Heart right ventricle (tissue), 16 donors: ENCODE measurements around the gene ADARB2. TPM values are rescaled to one million over a fixed set of nuclear protein-coding genes. Genes with fewer than 3 reads are reported as not detected.

Source experiments
- ATAC-seq, 8 donors: fragments of 200-7000 bp; cut with Tn5 transposase; one replicate each; pipeline ENCODE4 v1.9.1; 2020; ENCODE audit warnings: mild to moderate bottlenecking in 8 of 8, moderate library complexity in 8 of 8, moderate number of reproducible peaks in 1 of 8
- DNase-seq, 2 donors: peaks; one replicate each; pipeline ENCODE4 v3.0.0-alpha.2; 2020
- H3K27ac ChIP-seq, 10 donors: fragments of 200-600 bp; sonication (generic) in 2 of 10; one replicate each; pipeline versions ENCODE4 v1.5.0 to v1.8.0; 2020 to 2022; ENCODE audit warnings: mild to moderate bottlenecking in 3 of 10
- H3K27me3 ChIP-seq, 7 donors: fragments of 200-600 bp; one replicate each; pipeline ENCODE4 v1.8.0; 2021 to 2022; ENCODE audit warnings: mild to moderate bottlenecking in 2 of 7
- H3K36me3 ChIP-seq, 9 donors: fragments of 200-600 bp; sonication (generic) in 1 of 9; one replicate each; pipeline versions ENCODE4 v1.5.0 to v1.8.0; 2020 to 2022; ENCODE audit warnings: mild to moderate bottlenecking in 2 of 9
- H3K4me1 ChIP-seq, 9 donors: fragments of 200-600 bp; sonication (generic) in 1 of 9; one replicate each; pipeline versions ENCODE4 v1.5.0 to v1.8.0; 2020 to 2022; ENCODE audit warnings: mild to moderate bottlenecking in 4 of 9
- H3K4me3 ChIP-seq, 10 donors: fragments of 200-600 bp; sonication (generic) in 2 of 10; one replicate each; pipeline versions ENCODE4 v1.5.0 to v1.8.0; 2020 to 2022; ENCODE audit warnings: mild to moderate bottlenecking in 7 of 10, moderate library complexity in 2 of 10
- H3K9me3 ChIP-seq, 11 donors: fragments of 200-600 bp in 10 of 11; sonication (generic) in 2 of 11; one replicate each; pipeline versions ENCODE4 v1.5.0 to v1.8.0; 2013 to 2022; ENCODE audit warnings: mild to moderate bottlenecking in 2 of 11, control low read depth in 1 of 11, moderate library complexity in 1 of 11
- CTCF ChIP-seq, 9 donors: fragments of 200-600 bp; sonication (generic) in 2 of 9; IDR thresholded peaks; one replicate each; pipeline versions ENCODE4 v1.5.0 to v1.8.0; 2021 to 2022; ENCODE audit warnings: antibody characterized with exemption in 9 of 9, mild to moderate bottlenecking in 5 of 9, moderate library complexity in 1 of 9
- WGBS, 2 donors: extraction: QIAGEN DNeasy Blood & Tissue Kit; methylation state at CpG; one replicate each; pipeline ENCODE4 v1.1.7; 2013; ENCODE audit warnings: inconsistent platforms in 1 of 2; 5-methylcytosine and 5-hydroxymethylcytosine counted together
- intact Hi-C, 10 donors: fragments of 100-400 bp; cut with DNase I; formaldehyde crosslinking; loops; one replicate each; pipeline versions ENCODE4 v1.11.1 to v1.14.2; 2022
- polyA plus RNA-seq, 2 donors: library from polyadenylated mRNA; stranded (reverse); fragments of 200-250 nt; gene quantifications; one replicate each; pipeline ENCODE4 v1.2.3, GENCODE V29; 2013
- total RNA-seq, 10 donors: library from RNA; stranded (reverse); fragmentation: NEBNext Ultra II Directional in 3 of 10; extraction: Animal tissue kit (Norgen Biotek cat#: 25700) in 3 of 10; gene quantifications; one replicate each; pipeline versions ENCODE4 v1.2.1 to v1.2.4, GENCODE V29; 2021 to 2023
- donor health status: Arrhythmogenic right ventricular cardiomyopathy.
- donor health status: ischemic (EF 13 %, LVEDD 7.1; RV severe dilation, severe dysfunction).
- donor health status: healthy with polysubstance abuse.
- donor health status: DM: no; HTN: yes; CAD: no.
- donor health status: DM: no; HTN: no; CAD: no.
- donor health status: ischemic (EF 25% LVEDD 6.9; RV normal size, moderate dysfunction).
- donor health status: ischemic (EF 25% LVEDD 5.7; RV mildly dilated, moderate dysfunction).
- donor health status: healthy.
- donor health status: DM: yes; HTN: yes; CAD: no.
- donor health status: Ischemic cardiomyopathy.
- donor health status: ischemic (EF 35%, LVEDD 5.7; RV mildly dilated, moderate dysfunction).
- donor health status: nonischemic (EF 11% LVEDD 7.7; RV severe dilation, severe dysfunction).
- donor health status: DM: yes; HTN: yes; CAD: no.
- donor health status: PGD.
- donor health status: ischemic (EF 29% LVEDD 5.4; RV normal size, mild dysfunction).
- donor health status: nonischemic (EF 23%, LVEDD 6.1; RV moderate dilation, normal function).

Gene ADARB2
- total and polyA plus RNA-seq, 12 donors: 0.08 to 0.47 (median 0.17) TPM; not detected in 2

DNA sequence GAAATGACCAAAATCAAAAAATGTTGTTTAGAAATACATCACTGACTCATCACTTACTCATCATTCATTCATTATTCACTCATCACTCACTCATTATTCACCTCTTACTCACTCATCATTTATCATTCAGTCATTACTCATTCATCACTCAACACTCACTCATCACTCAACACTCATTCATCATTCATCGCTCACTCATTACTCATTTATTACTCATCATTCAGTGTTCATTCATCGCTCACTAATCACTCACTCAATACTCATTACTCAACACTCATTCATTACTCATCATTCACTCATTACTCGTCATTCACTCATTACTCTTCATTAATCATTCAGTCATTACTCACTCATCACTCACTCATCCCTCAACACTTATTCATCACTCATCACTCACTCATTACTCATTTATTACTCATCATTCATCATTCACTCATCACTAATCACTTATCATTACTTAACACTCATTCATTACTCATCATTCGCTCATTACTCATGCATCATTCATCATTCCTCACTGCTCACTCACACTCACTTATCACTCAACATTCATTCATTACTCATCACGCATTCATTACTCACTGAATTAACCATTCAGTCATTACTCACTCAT, 238.5 kb downstream of the ADARB2 start:
- Histone ChIP-seq H3K9me3 (peaks cover 0 to 27% (median 0%) of the 10 kb centered on the region in 11 donors), H3K4me1 (no peaks in the 10 kb centered on the region), H3K4me3 (no peak overlapping the region), H3K36me3 (no peaks in the 10 kb centered on the region), H3K27ac (no peak overlapping the region), H3K27me3 (no peaks in the 10 kb centered on the region)
- intact Hi-C loops: no loop called here
- no peak for ATAC-seq
- TF ChIP-seq CTCF (IDR thresholded peaks at IDR 0.05): no peak
- DNase-seq: no peak
- 87 to 92% methylated on average over 5 of the region's 5 CpGs for WGBS, 2 donors

DNA sequence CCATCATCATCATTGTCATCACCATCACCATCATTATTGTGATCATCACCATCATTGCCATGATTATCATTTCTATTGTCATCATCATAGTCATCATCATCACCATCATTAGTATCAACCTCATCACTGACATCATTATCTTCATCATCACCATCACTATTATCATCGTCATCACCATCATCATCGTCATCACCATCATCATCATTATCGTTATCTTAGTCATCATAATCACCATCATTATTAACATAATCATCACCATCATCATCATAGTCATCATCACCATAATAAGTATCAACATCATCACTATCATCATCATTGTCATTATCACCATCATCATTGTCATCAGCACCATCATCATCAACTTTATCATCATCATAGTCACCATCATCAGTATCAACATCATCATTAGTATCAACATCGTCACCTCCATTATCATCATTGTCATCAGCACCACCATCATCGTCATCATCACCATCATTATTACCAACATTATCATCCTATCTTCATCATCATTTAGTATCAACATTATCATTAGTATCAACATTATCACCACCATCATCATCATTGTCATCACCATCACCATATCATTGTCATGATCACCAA, 241.3 kb downstream of the ADARB2 start:
- H3K9me3 ChIP-seq: peaks cover 0 to 27% (median 0%) of the 10 kb centered on the region in 11 donors
- no peaks in the 10 kb centered on the region for H3K36me3 ChIP-seq
- TF ChIP-seq CTCF (IDR thresholded peaks at IDR 0.05): no peak
- no peak overlapping the region for H3K27ac ChIP-seq
- H3K4me1 ChIP-seq: no peaks in the 10 kb centered on the region
- ATAC-seq (no peak), DNase-seq (no peak)
- no peak overlapping the region for H3K4me3 ChIP-seq
- H3K27me3 ChIP-seq: peaks cover 0 to under 1% (median 0%) of the 10 kb centered on the region in 7 donors
- WGBS, 2 donors: 94 to 97% methylated on average over 5 of the region's 5 CpGs
- intact Hi-C loops: no loop called here

DNA sequence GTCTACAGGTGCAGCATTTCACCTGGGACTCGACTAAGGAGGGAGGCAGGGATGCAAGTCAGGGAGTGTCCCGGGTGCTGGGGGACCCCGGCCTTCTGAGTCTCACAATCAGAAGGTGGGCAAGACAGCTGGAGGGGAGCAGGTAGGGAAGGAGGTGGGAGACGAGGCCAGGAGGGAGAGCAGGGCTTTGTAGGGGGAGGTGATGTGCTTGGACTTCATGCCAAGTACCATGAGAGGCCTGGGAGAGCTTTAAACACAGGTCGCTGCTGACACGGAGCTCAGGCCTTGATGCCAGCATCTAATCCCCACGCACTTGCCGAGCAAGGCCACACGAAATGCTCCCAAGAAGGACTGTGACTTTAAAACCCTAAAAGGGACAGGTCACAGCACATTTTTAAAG, 244.7 kb downstream of the ADARB2 start:
- TF ChIP-seq CTCF (IDR thresholded peaks at IDR 0.05): no peak
- no peak overlapping the region for H3K27ac ChIP-seq

GRCh38 chr10:1491901-1492300, 245.4 kb downstream of the ADARB2 start:
- TF ChIP-seq CTCF (IDR thresholded peaks at IDR 0.05): no peak
- ATAC-seq: no peak
- WGBS, 2 donors: 72 to 81% methylated on average over 2 of the region's 2 CpGs
- no peak for DNase-seq
- H3K4me1 ChIP-seq: no peaks in the 10 kb centered on the region
- no peak overlapping the region for H3K4me3 ChIP-seq
- intact Hi-C loops: no loop called here
- no peak overlapping the region for H3K27ac ChIP-seq
- H3K36me3 ChIP-seq: no peaks in the 10 kb centered on the region
- peaks cover 0 to 4% (median 0%) of the 10 kb centered on the region in 7 donors for H3K27me3 ChIP-seq
- H3K9me3 ChIP-seq: no peaks in the 10 kb centered on the region

More for the DNA sequence above, 244.7 kb downstream of the ADARB2 start:
- intact Hi-C loops: no loop called here
- no peaks in the 10 kb centered on the region for H3K4me1 ChIP-seq
- no peak overlapping the region for H3K4me3 ChIP-seq
- ATAC-seq: no peak
- no peaks in the 10 kb centered on the region for H3K36me3 ChIP-seq
- WGBS, 2 donors: 67 to 70% methylated on average over 9 of the region's 9 CpGs
- peaks cover 0 to 4% (median 0%) of the 10 kb centered on the region in 7 donors for H3K27me3 ChIP-seq
- H3K9me3 ChIP-seq: peaks cover 0 to 2% (median 0%) of the 10 kb centered on the region in 11 donors
- DNase-seq: no peak
